Epithelial cell of esophagus (primary cell): ENCODE results near the gene ADAMTSL2.

Source experiments
- DNase-seq: peaks from one replicate; pipeline ENCODE4 v3.0.0; 2010; ENCODE audit warnings: low read depth
- H3K4me3 ChIP-seq: 2 replicates; pipeline ENCODE4 v1.5.1; 2011; ENCODE audit warnings: mild to moderate bottlenecking, low read length, control low read depth
- CTCF ChIP-seq: IDR thresholded peaks from 2 replicates; pipeline ENCODE4 v1.5.1; 2011; ENCODE audit warnings: low read depth, mild to moderate bottlenecking, low read length, control low read depth, inconsistent platforms; ENCODE audit not compliant: insufficient read depth; ENCODE audit errors: missing control alignments

ADAMTSL2 gene

GRCh38 chr9:133576031-133576874, 41.7 kb downstream of the ADAMTSL2 start:
- no peak for DNase-seq
- no peak for TF ChIP-seq CTCF
- no peak overlapping the region for H3K4me3 ChIP-seq

- no peak for TF ChIP-seq CTCF
- H3K4me3 ChIP-seq, result no peak overlapping the region
- DNase-seq, result no peak
Measured at GRCh38 chr9:133576875-133577736, 42.6 kb downstream of the ADAMTSL2 start.

- no peak for DNase-seq
- no peak for TF ChIP-seq CTCF
- no peak overlapping the region for H3K4me3 ChIP-seq
Measured at GRCh38 chr9:133577737-133578112, 43.2 kb downstream of the ADAMTSL2 start.

DNA sequence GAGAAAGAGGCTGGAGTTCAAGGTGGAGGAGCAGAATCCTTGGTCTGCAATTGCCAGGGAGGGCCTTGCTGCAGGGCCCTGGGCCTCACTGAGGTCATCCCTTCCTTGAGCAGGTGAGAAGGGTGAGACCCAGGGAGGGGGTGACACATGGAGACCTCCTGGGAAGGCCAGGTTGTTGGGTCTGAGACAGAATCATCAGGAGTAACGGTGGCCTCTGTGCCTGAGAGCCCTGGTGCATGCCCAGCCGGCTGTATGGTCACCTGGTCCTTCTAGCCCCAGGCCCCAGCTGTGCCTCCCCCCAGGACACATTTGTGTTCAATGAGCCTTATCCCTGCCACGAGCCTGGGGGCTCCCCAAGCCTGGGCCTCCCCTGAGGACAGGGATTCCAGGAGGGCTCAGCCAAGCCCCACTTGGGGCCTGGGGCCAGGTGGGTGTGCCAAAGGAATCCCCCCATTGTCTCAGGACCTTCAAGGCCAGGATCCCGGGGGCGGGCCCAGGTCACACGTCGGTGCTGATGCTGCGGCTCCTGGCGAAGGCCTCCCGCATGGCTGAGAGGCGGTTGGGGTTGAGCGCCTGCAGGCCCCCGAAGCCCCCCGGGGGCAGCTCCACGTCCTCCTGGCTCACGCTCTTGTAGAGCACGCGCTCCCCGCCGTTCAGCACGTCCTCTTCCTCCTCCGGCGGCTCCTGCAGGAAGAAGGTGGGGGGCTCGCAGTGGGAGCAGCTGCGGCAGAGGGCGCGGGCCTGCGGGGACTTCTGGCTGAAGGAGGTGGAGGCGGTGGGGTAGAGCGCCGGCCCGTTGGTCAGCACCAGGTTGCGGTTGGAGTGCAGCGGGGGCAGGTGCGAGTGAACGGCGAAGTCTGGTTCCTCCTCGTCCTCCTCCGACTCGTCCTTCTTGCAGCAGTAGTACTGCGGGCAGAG, 44.3 kb downstream of the ADAMTSL2 start:
- no peak overlapping the region for H3K4me3 ChIP-seq
- no peak for DNase-seq
- no peak for TF ChIP-seq CTCF

GRCh38 chr9:133579601-133580418, 45.3 kb downstream of the ADAMTSL2 start:
- no peak for DNase-seq
- no peak overlapping the region for H3K4me3 ChIP-seq
- TF ChIP-seq CTCF, result no peak

DNA sequence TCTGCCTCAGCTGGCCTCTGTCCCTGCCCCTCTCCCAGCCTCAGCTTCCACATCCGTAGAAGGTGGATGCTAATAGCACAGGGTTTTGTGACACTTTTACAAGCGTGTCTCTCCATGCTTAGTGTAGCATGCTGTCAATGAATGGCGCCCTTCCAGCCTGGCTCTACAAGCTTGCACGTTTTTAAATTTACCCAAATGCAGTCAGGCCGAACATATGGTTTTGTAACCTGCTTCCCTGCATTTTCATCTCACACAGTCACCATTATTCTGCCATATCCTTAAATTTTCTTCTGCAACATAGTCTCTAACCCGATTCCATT, 45.9 kb downstream of the ADAMTSL2 start:
- DNase-seq, result no peak
- TF ChIP-seq CTCF, result no peak
- H3K4me3 ChIP-seq, result no peak overlapping the region
